HepG2 (cell line): Measurements from ENCODE around the gene ATAD1.

Source experiments
- CENPBD1 ChIP-seq: sonication (generic); formaldehyde crosslinking; IDR thresholded peaks from 2 replicates; pipeline ENCODE4 v1.8.0; 2022; ENCODE audit warnings: missing genetic modification reagents, low read depth, mild to moderate bottlenecking, borderline replicate concordance
- MEF2D ChIP-seq: sonication (generic); formaldehyde crosslinking; IDR thresholded peaks from 2 replicates; pipeline ENCODE4 v1.5.1; 2020; ENCODE audit warnings: mild to moderate bottlenecking, missing genetic modification reagents
- MTA3 ChIP-seq: sonication (generic); formaldehyde crosslinking; IDR thresholded peaks from 2 replicates; pipeline ENCODE4 v1.4.0; 2020; ENCODE audit warnings: missing genetic modification reagents
- POLR2A ChIP-seq, 2 experiments: IDR thresholded peaks; 2 replicates each; pipeline ENCODE4 v1.6.1; 2011; ENCODE audit warnings: low read depth in 2 of 2, low read length in 2 of 2, mild to moderate bottlenecking in 1 of 2, moderate library complexity in 1 of 2; ENCODE audit not compliant: insufficient read depth in 1 of 2
- SKIL ChIP-seq: sonication (generic); formaldehyde crosslinking; IDR thresholded peaks from 2 replicates; pipeline ENCODE4 v1.8.0; 2022; ENCODE audit warnings: missing genetic modification reagents, mild to moderate bottlenecking, moderate library complexity, borderline replicate concordance

DNA sequence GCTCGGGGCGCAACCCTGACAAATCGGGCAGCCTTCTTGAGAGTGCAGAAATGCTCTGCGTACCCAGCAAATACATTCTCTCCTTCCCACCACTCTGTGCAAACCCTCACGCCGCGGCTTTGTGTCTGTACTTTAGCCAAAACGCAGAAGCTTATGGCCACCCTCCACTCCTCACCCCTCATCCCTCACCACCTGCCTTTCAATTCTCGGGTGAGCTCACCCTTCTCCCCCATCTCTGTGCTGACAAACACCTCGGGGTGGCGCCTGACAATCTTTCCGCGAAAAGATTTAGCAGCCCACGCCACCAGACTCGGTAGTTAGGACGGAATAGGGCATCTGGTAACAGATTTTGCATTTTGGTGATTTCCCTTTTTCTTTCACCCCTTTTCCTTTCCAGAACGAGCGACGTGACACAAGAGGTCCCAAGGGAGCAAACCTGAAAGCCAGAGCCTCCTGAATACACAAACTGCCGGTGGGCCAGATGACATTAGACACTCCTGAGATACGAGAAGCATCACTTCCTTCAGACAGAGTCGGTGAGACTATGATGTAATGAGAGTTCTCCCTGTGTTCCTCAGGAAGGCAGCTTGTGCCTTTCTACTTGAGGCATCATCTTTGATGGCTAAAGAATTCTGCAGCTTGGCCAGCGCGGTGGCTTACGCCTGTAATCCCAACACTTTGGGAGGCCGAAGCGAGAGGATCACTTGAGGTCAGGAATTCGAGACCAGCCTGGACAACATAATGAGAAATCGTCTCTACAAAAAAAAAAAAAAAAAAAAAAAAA lies 671 bp upstream of the ATAD1 start:
- TF ChIP-seq SKIL (CRISPR knock-in tag) (no peak), MEF2D (CRISPR knock-in tag) (no peak), POLR2A (IDR thresholded peaks at IDR 0.05; ENCODE audit: insufficient read depth in 1 of 2, low read depth in 2 of 2, low read length in 2 of 2) (no peak), MTA3 (CRISPR knock-in tag) (no peak), CENPBD1 (no peak)
